Ovary (tissue), 9 donors: ENCODE results near the gene SPSB1. TPM values are rescaled to one million over a fixed set of nuclear protein-coding genes. Genes with fewer than 3 reads are reported as not detected.

ENCODE experiments used
- DNase-seq, 5 donors: peaks; one replicate each; pipeline ENCODE4 v3.0.0-alpha.2; 2019 to 2020
- H3K27ac ChIP-seq, 2 donors: fragments of 200-600 bp; one replicate each; pipeline versions ENCODE4 v1.5.1 to v1.8.0; 2019 to 2022
- H3K27me3 ChIP-seq: fragments of 200-600 bp; one replicate; pipeline ENCODE4 v1.8.0; 2022
- H3K36me3 ChIP-seq: fragments of 200-600 bp; sonication (generic); one replicate; pipeline ENCODE4 v1.5.1; 2019
- H3K4me1 ChIP-seq: one replicate; pipeline ENCODE4 v1.8.1; 2013; ENCODE audit warnings: mild to moderate bottlenecking, moderate library complexity; ENCODE audit not compliant: insufficient read depth
- H3K4me3 ChIP-seq: fragments of 200-600 bp; sonication (generic); one replicate; pipeline ENCODE4 v1.5.1; 2017
- H3K9me3 ChIP-seq, 2 donors: fragments of 200-600 bp in 1 of 2; sonication (generic) in 1 of 2; one replicate each; pipeline versions ENCODE4 v1.5.1 to v1.8.1; 2013 to 2019; ENCODE audit warnings: mild to moderate bottlenecking in 1 of 2, moderate library complexity in 1 of 2
- CTCF ChIP-seq, 3 donors: fragments of 450-650 bp in 2 of 3; fragments of 200-600 bp in 1 of 3; IDR thresholded peaks; one replicate each; pipeline versions ENCODE4 v1.5.1 to v1.8.0; 2016 to 2022; ENCODE audit warnings: antibody characterized with exemption in 3 of 3, mild to moderate bottlenecking in 1 of 3
- EP300 ChIP-seq: sonication (generic); formaldehyde crosslinking; IDR thresholded peaks from one replicate; pipeline ENCODE4 v1.6.1; 2017; ENCODE audit warnings: antibody characterized with exemption
- POLR2A ChIP-seq: fragments of 450-650 bp; IDR thresholded peaks from one replicate; pipeline ENCODE4 v1.6.1; 2017; ENCODE audit warnings: antibody characterized with exemption, mild to moderate bottlenecking, moderate library complexity
- WGBS, 3 donors: extraction: QIAGEN DNeasy Blood & Tissue Kit in 1 of 3; methylation state at CpG; one replicate each; pipeline versions ENCODE4 v1.1.5 to v1.1.7; 2013 to 2017; 5-methylcytosine and 5-hydroxymethylcytosine counted together
- intact Hi-C, 4 donors: fragments of 100-400 bp; cut with DNase I; formaldehyde crosslinking; loops; one replicate each; pipeline versions ENCODE4 v1.11.0 to v1.15.1; 2022 to 2023
- polyA plus RNA-seq, 2 donors: library from polyadenylated mRNA; stranded (reverse); fragments of 200-250 nt in 1 of 2; fragments of 350-450 nt in 1 of 2; fragmentation: Illumina TruSeq in 1 of 2; extraction: RNeasy Lipid Tissue Mini Kit (QIAGEN cat#74804) in 1 of 2; gene quantifications; one replicate each; pipeline ENCODE4 v1.2.3, GENCODE V29; 2013 to 2014
- total RNA-seq, 7 donors: library from RNA; depleted of rRNA in 2 of 7; stranded (reverse); fragments of >200 nt in 2 of 7; fragmentation: NEBNext Ultra II Directional in 3 of 7; extraction: Animal tissue kit (Norgen Biotek cat#: 25700) in 3 of 7; gene quantifications; one replicate each; pipeline versions ENCODE4 v1.1.0 to v1.2.4, GENCODE V29; 2016 to 2023
- donor health status: DM: no; HTN: no; CAD: no; lungs with moderate emphysema.
- donor health status: DM: no; HTN: no; CAD: no.
- donor health status: Bipolar disorder and iron deficiency.
- donor health status: DM: yes; HTN: yes; CAD: no.
- donor health status: DM: no; HTN: no; CAD: no.
- donor health status: DM: yes; HTN: yes; CAD: no.

The SPSB1 gene
- total and polyA plus RNA-seq, 9 donors: 20.4 to 69.6 (median 34.4) TPM

- no peak for TF ChIP-seq EP300
- no peak for TF ChIP-seq POLR2A
- no peak for TF ChIP-seq CTCF (IDR thresholded peaks at IDR 0.05)
- DNase-seq: peak in 4 of 5 donors; percentile 59 to 68 (median 65)
- Histone ChIP-seq H3K27me3 (no peaks in the 10 kb centered on the region), H3K27ac (no peak overlapping the region), H3K36me3 (no peaks in the 10 kb centered on the region), H3K9me3 (no peaks in the 10 kb centered on the region), H3K4me3 (no peak overlapping the region), H3K4me1 (peaks cover 16% of the 10 kb centered on the region)
- intact Hi-C loops: no loop called here
- WGBS, 3 donors: 45 to 73% (median 49%) methylated on average over 14 to 21 of the region's 21 CpGs
These were observed 107.1 kb downstream of the SPSB1 start for GRCh38 chr1:9399510-9400424.

GRCh38 chr1:9400425-9401079, 107.9 kb downstream of the SPSB1 start:
- no peak for DNase-seq
- H3K27ac ChIP-seq: no peak overlapping the region
- no peaks in the 10 kb centered on the region for H3K27me3 ChIP-seq
- WGBS, 3 donors: 68 to 76% (median 75%) methylated on average over 11 to 13 of the region's 13 CpGs
- H3K36me3 ChIP-seq: no peaks in the 10 kb centered on the region
- intact Hi-C loops: no loop called here
- no peak overlapping the region for H3K4me3 ChIP-seq
- TF ChIP-seq POLR2A (no peak), CTCF (IDR thresholded peaks at IDR 0.05) (no peak), EP300 (no peak)
- H3K9me3 ChIP-seq: no peaks in the 10 kb centered on the region
- peaks cover 16% of the 10 kb centered on the region for H3K4me1 ChIP-seq

DNA sequence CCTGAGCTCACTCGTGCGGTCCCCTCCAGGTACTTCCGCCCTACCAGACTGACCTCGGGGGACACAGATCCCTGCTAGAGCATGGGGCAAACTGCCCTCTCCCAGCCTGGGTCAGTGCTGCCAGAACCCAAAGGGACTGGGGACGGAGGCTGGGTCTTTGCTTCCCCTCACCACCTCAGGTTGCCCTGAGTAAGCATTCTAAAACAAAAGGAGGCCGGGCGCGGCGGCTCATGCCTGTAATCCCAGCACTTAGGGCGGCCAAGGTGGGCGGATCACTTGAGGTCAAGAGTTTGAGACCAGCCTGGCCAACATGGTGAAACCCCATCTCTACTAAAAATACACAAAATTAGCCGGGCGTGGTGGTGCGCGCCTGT, 108.4 kb downstream of the SPSB1 start:
- WGBS, 3 donors: 94 to 95% (median 95%) methylated on average over 15 of the region's 15 CpGs
- DNase-seq: no peak
- TF ChIP-seq EP300 (no peak), CTCF (IDR thresholded peaks at IDR 0.05) (no peak), POLR2A (no peak)
- Histone ChIP-seq H3K9me3 (no peaks in the 10 kb centered on the region), H3K27ac (no peak overlapping the region), H3K4me3 (no peak overlapping the region), H3K4me1 (peaks cover 16% of the 10 kb centered on the region), H3K27me3 (no peaks in the 10 kb centered on the region), H3K36me3 (no peaks in the 10 kb centered on the region)
- intact Hi-C loops: no loop called here

- no peak for DNase-seq
- H3K27ac ChIP-seq: no peak overlapping the region
- no peak for TF ChIP-seq EP300
- no peak for TF ChIP-seq CTCF (IDR thresholded peaks at IDR 0.05)
- TF ChIP-seq POLR2A: no peak
- H3K4me1 ChIP-seq: peaks cover 16% of the 10 kb centered on the region
- no peaks in the 10 kb centered on the region for H3K36me3 ChIP-seq
- no peaks in the 10 kb centered on the region for H3K9me3 ChIP-seq
- H3K4me3 ChIP-seq: no peak overlapping the region
- no peaks in the 10 kb centered on the region for H3K27me3 ChIP-seq
- intact Hi-C loops: no loop called here
- WGBS, 3 donors: 64 to 86% (median 77%) methylated on average over 7 of the region's 7 CpGs
These were observed 109.5 kb downstream of the SPSB1 start for GRCh38 chr1:9402256-9402616.
